ENCODE data around the gene FPR1. TPM values are rescaled to one million over a fixed set of nuclear protein-coding genes. Genes with fewer than 3 reads are reported as not detected.

FPR1 gene
- total and polyA plus RNA-seq, 4 experiments from 2014 or later = 0.30 TPM; not detected in 3

- ChIA-PET POLR2A (ENCODE audit: partially characterized antibody) (no interaction called here), CTCF (ENCODE audit: partially characterized antibody) (no interaction called here)
- H3K27ac Mint-ChIP-seq = no peak overlapping the region
- no peaks in the 10 kb centered on the region for H3K9me3 ChIP-seq (ENCODE audit: control insufficient read depth in 1 of 2, low read length in 2 of 2)
- no peaks in the 10 kb centered on the region for H3K4me1 Mint-ChIP-seq
- intact Hi-C loops (cut with micrococcal nuclease) = no loop called here
- no peaks in the 10 kb centered on the region for H3K4me1 ChIP-seq (ENCODE audit: insufficient read depth, low read length)
- H3K27me3 ChIP-seq (ENCODE audit: insufficient read depth, low read length) = no peaks in the 10 kb centered on the region
- no peak overlapping the region for H3K4me3 ChIP-seq (ENCODE audit: low read length in 2 of 2)
- peaks cover 13 to 21% of the 10 kb centered on the region in 2 donors for H3K27me3 Mint-ChIP-seq
- H3K4me3 Mint-ChIP-seq = no peak overlapping the region
- H3K36me3 ChIP-seq (ENCODE audit: insufficient read depth, low read length) = no peaks in the 10 kb centered on the region
- no peaks in the 10 kb centered on the region for H3K36me3 Mint-ChIP-seq
- H3K27ac ChIP-seq (ENCODE audit: low read depth, low read length) = no peak overlapping the region
- peaks cover 0 to 16% (median 8%) of the 10 kb centered on the region in 8 donors for H3K9me3 Mint-ChIP-seq
- DNase-seq = no peak
These were observed 15.8 kb downstream of the FPR1 start for GRCh38 chr19:51735759-51736449.

GRCh38 chr19:51733742-51734522, 17.7 kb downstream of the FPR1 start:
- POLR2A ChIA-PET (ENCODE audit: partially characterized antibody) = no interaction called here
- peaks cover 12 to 18% of the 10 kb centered on the region in 2 donors for H3K27me3 Mint-ChIP-seq
- Histone ChIP-seq H3K27me3 (ENCODE audit: insufficient read depth, low read length) (no peaks in the 10 kb centered on the region), H3K9me3 (ENCODE audit: control insufficient read depth in 1 of 2, low read length in 2 of 2) (no peaks in the 10 kb centered on the region), H3K27ac (ENCODE audit: low read depth, low read length) (no peak overlapping the region), H3K4me1 (ENCODE audit: insufficient read depth, low read length) (no peaks in the 10 kb centered on the region), H3K4me3 (ENCODE audit: low read length in 2 of 2) (no peak overlapping the region), H3K36me3 (ENCODE audit: insufficient read depth, low read length) (no peaks in the 10 kb centered on the region)
- intact Hi-C loops (cut with micrococcal nuclease) = no loop called here
- H3K4me3 Mint-ChIP-seq = no peak overlapping the region
- H3K9me3 Mint-ChIP-seq = peaks cover 0 to 25% (median 14%) of the 10 kb centered on the region in 8 donors
- CTCF ChIA-PET (ENCODE audit: partially characterized antibody) = no interaction called here
- H3K4me1 Mint-ChIP-seq = no peaks in the 10 kb centered on the region
- H3K36me3 Mint-ChIP-seq = no peaks in the 10 kb centered on the region
- DNase-seq = no peak
- H3K27ac Mint-ChIP-seq = no peak overlapping the region

DNA sequence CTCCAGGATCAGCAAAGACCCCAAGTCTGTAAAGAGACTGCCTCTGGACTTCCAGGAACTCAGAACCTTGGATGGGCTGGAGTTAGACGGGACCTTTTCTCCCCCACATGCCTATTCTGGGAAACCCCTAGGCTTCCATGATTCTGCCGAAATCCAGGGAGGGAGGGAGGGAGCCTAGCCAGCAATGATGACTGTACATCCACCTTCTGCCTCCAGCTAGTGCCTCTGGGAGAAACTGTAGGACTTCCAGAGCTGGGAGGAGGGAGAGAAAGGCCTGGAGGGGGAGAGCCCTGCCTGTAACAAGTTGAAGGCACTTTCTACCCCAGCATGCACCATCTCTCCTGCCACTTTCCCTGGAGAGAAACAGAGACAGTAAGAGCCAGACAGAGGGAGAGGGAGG, 21.9 kb downstream of the FPR1 start:
- no peak overlapping the region for H3K4me3 Mint-ChIP-seq
- H3K9me3 Mint-ChIP-seq = peaks cover 0 to 30% (median 18%) of the 10 kb centered on the region in 8 donors
- CTCF ChIA-PET (ENCODE audit: partially characterized antibody) = no interaction called here
- Histone ChIP-seq H3K36me3 (ENCODE audit: insufficient read depth, low read length) (no peaks in the 10 kb centered on the region), H3K4me1 (ENCODE audit: insufficient read depth, low read length) (no peaks in the 10 kb centered on the region), H3K27me3 (ENCODE audit: insufficient read depth, low read length) (peaks cover 6% of the 10 kb centered on the region), H3K27ac (ENCODE audit: low read depth, low read length) (no peak overlapping the region), H3K4me3 (ENCODE audit: low read length in 2 of 2) (no peak overlapping the region), H3K9me3 (ENCODE audit: control insufficient read depth in 1 of 2, low read length in 2 of 2) (no peaks in the 10 kb centered on the region)
- H3K4me1 Mint-ChIP-seq = peaks cover 0 to 2% (median under 1%) of the 10 kb centered on the region in 4 donors
- H3K27ac Mint-ChIP-seq = no peak overlapping the region
- no peaks in the 10 kb centered on the region for H3K36me3 Mint-ChIP-seq
- H3K27me3 Mint-ChIP-seq = peaks cover 17 to 25% of the 10 kb centered on the region in 2 donors
- POLR2A ChIA-PET (ENCODE audit: partially characterized antibody) = no interaction called here
- intact Hi-C loops (cut with micrococcal nuclease) = no loop called here
- DNase-seq = no peak

DNA sequence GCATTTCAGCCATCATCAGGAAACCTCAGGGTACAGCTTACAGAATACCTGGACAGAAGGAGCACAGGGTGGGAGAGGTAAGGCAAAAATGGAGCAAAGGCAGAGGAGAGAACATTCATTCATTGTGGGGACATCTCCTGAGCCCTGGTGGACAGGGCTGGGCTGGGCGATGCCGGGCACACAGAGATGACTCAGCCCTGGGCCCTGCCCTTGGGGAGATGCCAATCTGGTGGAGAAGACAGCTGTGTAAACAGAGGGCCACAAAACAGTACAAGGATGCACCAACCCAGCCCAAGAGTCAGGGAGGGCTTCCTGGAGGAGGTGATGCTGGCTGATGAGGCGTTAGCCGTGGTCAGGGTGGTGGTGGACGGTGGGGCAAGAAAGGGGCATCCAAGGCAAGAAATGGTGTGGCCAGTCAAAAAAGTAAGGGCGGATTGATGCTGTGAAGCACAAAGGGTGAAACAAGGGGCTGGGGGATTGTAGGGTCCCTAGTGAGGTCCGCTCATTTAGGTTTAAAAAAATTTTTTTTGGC, 24.3 kb downstream of the FPR1 start:
- H3K9me3 ChIP-seq (ENCODE audit: control insufficient read depth in 1 of 2, low read length in 2 of 2) = no peaks in the 10 kb centered on the region
- Mint-ChIP-seq H3K27ac (no peak overlapping the region), H3K36me3 (no peaks in the 10 kb centered on the region), H3K27me3 (peaks cover 23 to 32% of the 10 kb centered on the region in 2 donors), H3K9me3 (peaks cover 0 to 30% (median 16%) of the 10 kb centered on the region in 8 donors), H3K4me1 (peaks cover 0 to 2% (median under 1%) of the 10 kb centered on the region in 4 donors), H3K4me3 (no peak overlapping the region)
- H3K4me3 ChIP-seq (ENCODE audit: low read length in 2 of 2) = no peak overlapping the region
- no peaks in the 10 kb centered on the region for H3K36me3 ChIP-seq (ENCODE audit: insufficient read depth, low read length)
- ChIA-PET POLR2A (ENCODE audit: partially characterized antibody) (no interaction called here), CTCF (ENCODE audit: partially characterized antibody) (no interaction called here)
- no peaks in the 10 kb centered on the region for H3K4me1 ChIP-seq (ENCODE audit: insufficient read depth, low read length)
- DNase-seq = no peak
- peaks cover 6% of the 10 kb centered on the region for H3K27me3 ChIP-seq (ENCODE audit: insufficient read depth, low read length)
- no peak overlapping the region for H3K27ac ChIP-seq (ENCODE audit: low read depth, low read length)
- intact Hi-C loops (cut with micrococcal nuclease) = no loop called here

DNA sequence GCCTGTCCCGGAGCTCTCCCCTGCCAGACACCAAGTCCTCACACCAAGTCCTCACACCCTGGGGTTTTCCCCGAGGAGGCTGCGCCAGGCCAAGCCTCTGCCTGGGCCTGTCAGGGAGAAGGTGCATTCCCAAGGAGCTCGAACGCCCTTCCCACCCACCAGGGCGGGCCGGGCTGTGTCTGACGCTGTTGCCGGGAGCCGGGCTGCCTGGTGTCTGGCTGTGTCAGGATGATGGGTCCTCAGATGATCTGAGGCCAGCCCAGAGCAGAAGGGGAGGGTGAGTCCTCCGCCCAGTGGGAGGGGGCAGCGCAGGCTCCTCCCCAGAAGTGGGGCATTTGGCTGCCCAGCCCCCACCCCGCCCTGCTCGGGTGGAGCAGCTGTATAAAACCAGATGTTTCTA, 25.6 kb downstream of the FPR1 start:
- Mint-ChIP-seq H3K27me3 (peaks cover 22 to 34% of the 10 kb centered on the region in 2 donors), H3K27ac (peak overlapping the region in 1 of 7 donors; percentile 82), H3K9me3 (peaks cover 0 to 22% (median 7%) of the 10 kb centered on the region in 8 donors), H3K4me1 (peaks cover 0 to 2% (median under 1%) of the 10 kb centered on the region in 4 donors), H3K36me3 (no peaks in the 10 kb centered on the region), H3K4me3 (no peak overlapping the region)
- ChIA-PET POLR2A (ENCODE audit: partially characterized antibody) (no interaction called here), CTCF (ENCODE audit: partially characterized antibody) (no interaction called here)
- Histone ChIP-seq H3K27ac (ENCODE audit: low read depth, low read length) (no peak overlapping the region), H3K4me1 (ENCODE audit: insufficient read depth, low read length) (no peaks in the 10 kb centered on the region), H3K4me3 (ENCODE audit: low read length in 2 of 2) (no peak overlapping the region), H3K27me3 (ENCODE audit: insufficient read depth, low read length) (peaks cover 6% of the 10 kb centered on the region), H3K36me3 (ENCODE audit: insufficient read depth, low read length) (no peaks in the 10 kb centered on the region), H3K9me3 (ENCODE audit: control insufficient read depth in 1 of 2, low read length in 2 of 2) (no peaks in the 10 kb centered on the region)
- intact Hi-C loops (cut with micrococcal nuclease) = no loop called here
- DNase-seq = no peak

DNA sequence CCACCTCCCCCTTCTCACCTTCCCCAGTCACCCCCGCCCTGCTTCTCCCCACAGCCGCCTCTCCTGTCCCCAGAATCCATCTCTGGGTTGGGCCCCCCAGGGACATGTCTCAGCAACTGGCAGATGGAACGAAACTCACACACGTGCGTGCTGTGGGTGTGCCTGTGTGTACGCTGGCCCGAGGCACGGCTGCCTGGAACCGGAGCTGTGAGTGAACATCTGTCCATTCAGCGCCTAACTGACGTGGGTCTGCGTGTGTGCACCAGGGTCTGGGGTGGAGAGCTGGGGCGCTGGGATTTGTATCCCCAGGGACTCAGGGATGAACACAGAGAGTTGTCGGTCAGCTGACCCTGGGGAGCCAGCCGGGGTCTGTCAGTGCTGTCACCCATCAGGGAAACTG, 27.1 kb downstream of the FPR1 start:
- no peak overlapping the region for H3K4me3 Mint-ChIP-seq
- H3K27me3 Mint-ChIP-seq = peaks cover 24 to 45% of the 10 kb centered on the region in 2 donors
- intact Hi-C loops (cut with micrococcal nuclease) = no loop called here
- Histone ChIP-seq H3K4me3 (ENCODE audit: low read length in 2 of 2) (no peak overlapping the region), H3K27ac (ENCODE audit: low read depth, low read length) (no peak overlapping the region), H3K9me3 (ENCODE audit: control insufficient read depth in 1 of 2, low read length in 2 of 2) (no peaks in the 10 kb centered on the region), H3K4me1 (ENCODE audit: insufficient read depth, low read length) (no peaks in the 10 kb centered on the region), H3K27me3 (ENCODE audit: insufficient read depth, low read length) (peaks cover 6% of the 10 kb centered on the region), H3K36me3 (ENCODE audit: insufficient read depth, low read length) (no peaks in the 10 kb centered on the region)
- ChIA-PET POLR2A (ENCODE audit: partially characterized antibody) (no interaction called here), CTCF (ENCODE audit: partially characterized antibody) (no interaction called here)
- H3K27ac Mint-ChIP-seq = no peak overlapping the region
- H3K9me3 Mint-ChIP-seq = peaks cover 0 to 10% (median 3%) of the 10 kb centered on the region in 8 donors
- peaks cover 0 to 3% (median under 1%) of the 10 kb centered on the region in 4 donors for H3K4me1 Mint-ChIP-seq
- no peak for DNase-seq
- H3K36me3 Mint-ChIP-seq = no peaks in the 10 kb centered on the region

DNA sequence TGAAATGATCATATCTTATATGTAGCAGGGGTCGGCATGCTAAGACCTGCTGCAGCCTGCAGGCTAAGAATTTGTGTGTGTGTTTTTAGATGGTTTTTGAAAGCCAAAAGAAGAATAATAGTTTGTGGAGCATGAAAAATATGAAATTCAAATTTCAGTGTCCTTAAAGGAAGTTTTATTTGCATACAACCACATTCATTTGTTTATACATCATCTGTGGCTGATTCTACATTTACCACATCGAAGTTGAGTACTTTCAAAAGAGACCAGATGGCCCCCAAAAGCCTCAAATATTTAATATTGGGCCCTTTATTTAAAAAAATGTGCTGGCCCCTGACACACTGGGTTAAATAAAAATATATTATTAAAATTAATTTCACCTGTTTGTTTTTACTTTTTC, 29.2 kb downstream of the FPR1 start:
- Histone ChIP-seq H3K27ac (ENCODE audit: low read depth, low read length) (no peak overlapping the region), H3K9me3 (ENCODE audit: control insufficient read depth in 1 of 2, low read length in 2 of 2) (no peaks in the 10 kb centered on the region), H3K27me3 (ENCODE audit: insufficient read depth, low read length) (peaks cover 6% of the 10 kb centered on the region), H3K4me1 (ENCODE audit: insufficient read depth, low read length) (no peaks in the 10 kb centered on the region), H3K4me3 (ENCODE audit: low read length in 2 of 2) (no peak overlapping the region), H3K36me3 (ENCODE audit: insufficient read depth, low read length) (no peaks in the 10 kb centered on the region)
- CTCF ChIA-PET (ENCODE audit: partially characterized antibody) = no interaction called here
- POLR2A ChIA-PET (ENCODE audit: partially characterized antibody) = no interaction called here
- intact Hi-C loops (cut with micrococcal nuclease) = no loop called here
- H3K36me3 Mint-ChIP-seq = no peaks in the 10 kb centered on the region
- H3K27ac Mint-ChIP-seq = no peak overlapping the region
- H3K27me3 Mint-ChIP-seq = peaks cover 26 to 46% of the 10 kb centered on the region in 2 donors
- peaks cover 0 to 6% (median 5%) of the 10 kb centered on the region in 4 donors for H3K4me1 Mint-ChIP-seq
- H3K4me3 Mint-ChIP-seq = no peak overlapping the region
- H3K9me3 Mint-ChIP-seq = peaks cover 0 to 6% (median under 1%) of the 10 kb centered on the region in 8 donors
- DNase-seq = no peak

Data from CD4-positive, alpha-beta memory T cell (primary cell).